Dermis blood vessel endothelial cell (primary cell): ENCODE data around the gene SGTA. TPM values are rescaled to one million over a fixed set of nuclear protein-coding genes. Genes with fewer than 3 reads are reported as not detected.

Experiments used
- total RNA-seq: library from RNA; depleted of rRNA; stranded (reverse); fragments of >200 nt; gene quantifications from 2 replicates; pipeline ENCODE4 v1.2.3, GENCODE V29; 2014

The SGTA gene
- total RNA-seq, 1 donor from 2014 or later = 45.4 TPM

Other genes with a start within 250 kb of the SGTA start
- gene GNG7, start 80.6 kb downstream of the SGTA start, total RNA-seq = 1.0 and 1.4 TPM in 2 replicates
- gene DIRAS1, start 61.9 kb downstream of the SGTA start, total RNA-seq = 0.23 and 0.51 TPM in 2 replicates
- gene SLC39A3, start 43.3 kb downstream of the SGTA start, total RNA-seq = 24.5 and 26.6 TPM in 2 replicates
- 51.7 and 160 TPM in 2 replicates for gene THOP1, start 2.2 kb upstream of the SGTA start, total RNA-seq
- 3.1 and 4.9 TPM in 2 replicates for gene ZNF554, start 36.6 kb upstream of the SGTA start, total RNA-seq
- 7.9 and 9.7 TPM in 2 replicates for gene ZNF555, start 58.2 kb upstream of the SGTA start, total RNA-seq
- gene ZNF556, start 84.1 kb upstream of the SGTA start, total RNA-seq = under 0.01 TPM in 1 of 2 replicates, not detected in the other
- gene ZNF57, start 117.7 kb upstream of the SGTA start, total RNA-seq = 5.1 and 6.3 TPM in 2 replicates
- 6.4 and 7.8 TPM in 2 replicates for gene ZNF77, start 161.7 kb upstream of the SGTA start, total RNA-seq
- 2.0 and 2.7 TPM in 2 replicates for gene TLE6, start 194.3 kb upstream of the SGTA start, total RNA-seq
- 21.8 and 25.7 TPM in 2 replicates for gene TLE2, start 246.0 kb upstream of the SGTA start, total RNA-seq